Hematopoietic multipotent progenitor cell treated with erythropoietin and hydrocortisone succinate and interleukin-3 and kit ligand, for 4 days (in vitro differentiated cells): ENCODE results near the gene DFFA.
"Not testable (repeated sequence)": the region's sequence is repeated elsewhere in the genome, so short reads cannot be mapped to it uniquely, and the experiment has no call there.

Source experiments
- DNase-seq: peaks from one replicate; pipeline ENCODE4 v3.0.0-alpha.2; 2015

DFFA gene

GRCh38 chr1:10457462-10457861, 14.9 kb downstream of the DFFA start:
- not testable (repeated sequence) for DNase-seq

- DNase-seq, result no peak
Measured at GRCh38 chr1:10456661-10457060, 15.7 kb downstream of the DFFA start.

GRCh38 chr1:10456048-10456447, 16.3 kb downstream of the DFFA start:
- DNase-seq, result peak; percentile 58

GRCh38 chr1:10451287-10451686, 21.0 kb downstream of the DFFA start:
- DNase-seq, result no peak

GRCh38 chr1:10450836-10451235, 21.5 kb downstream of the DFFA start:
- DNase-seq, result no peak

GRCh38 chr1:10450156-10450814, 22.0 kb downstream of the DFFA start:
- DNase-seq, result no peak

GRCh38 chr1:10449751-10450150, 22.6 kb downstream of the DFFA start, which contains the start of gene CORT:
Gene CORT, plus strand, starts transcription at chr1:10450031. Its CDS starts 193 bp downstream, at chr1:10450224.
- no peak for DNase-seq

- DNase-seq, result no peak
Measured at GRCh38 chr1:10446790-10447422, 25.4 kb downstream of the DFFA start.

- no peak for DNase-seq
Measured at GRCh38 chr1:10444795-10445397, 27.4 kb downstream of the DFFA start.

GRCh38 chr1:10444248-10444647, 28.1 kb downstream of the DFFA start:
- DNase-seq, result no peak

GRCh38 chr1:10440794-10441193, 31.5 kb downstream of the DFFA start:
- no peak for DNase-seq

GRCh38 chr1:10440305-10440704, 32.0 kb downstream of the DFFA start:
- no peak for DNase-seq

GRCh38 chr1:10438677-10439163, 33.6 kb downstream of the DFFA start:
- no peak for DNase-seq

GRCh38 chr1:10437052-10437451, 35.3 kb downstream of the DFFA start:
- DNase-seq, result no peak

GRCh38 chr1:10434590-10434989, 37.7 kb downstream of the DFFA start:
- DNase-seq, result no peak

GRCh38 chr1:10433790-10434189, 38.5 kb downstream of the DFFA start:
- DNase-seq, result no peak

- DNase-seq, result no peak
Measured at GRCh38 chr1:10432910-10433700, 39.2 kb downstream of the DFFA start.

GRCh38 chr1:10431070-10431730, 41.1 kb downstream of the DFFA start:
- DNase-seq, result peak; percentile 67

- DNase-seq, result peak; percentile 96
Measured at GRCh38 chr1:10430216-10431069, 41.9 kb downstream of the DFFA start, which contains the start of gene CENPS. Gene CENPS, plus strand, starts transcription at chr1:10430433. Its CDS starts 85 bp downstream, at chr1:10430518.

GRCh38 chr1:10429868-10430215, 42.5 kb downstream of the DFFA start:
- DNase-seq, result peak; percentile 49

- no peak for DNase-seq
Measured at GRCh38 chr1:10428984-10429383, 43.3 kb downstream of the DFFA start.

GRCh38 chr1:10426535-10426848, 45.8 kb downstream of the DFFA start:
- not testable (repeated sequence) for DNase-seq
